Left lobe of liver (tissue), 2 donors: ENCODE data around the gene CUX1. TPM values are rescaled to one million over a fixed set of nuclear protein-coding genes. Genes with fewer than 3 reads are reported as not detected.

Experiments
- ATAC-seq: fragments of 200-7000 bp; cut with Tn5 transposase; one replicate; pipeline ENCODE4 v1.9.1; 2020; ENCODE audit warnings: mild to moderate bottlenecking, moderate library complexity
- DNase-seq: peaks from one replicate; pipeline ENCODE4 v3.0.0-alpha.2; 2020; ENCODE audit warnings: low spot score
- total RNA-seq: library from RNA; stranded (reverse); gene quantifications from one replicate; pipeline ENCODE4 v1.2.1, GENCODE V29; 2021
- donor health status: DM: no; HTN: no; CAD: no; lungs with moderate emphysema.
- donor health status: DM: no; HTN: yes; CAD: no.

CUX1 gene
- total RNA-seq, 1 donor from 2014 or later: 42.0 TPM

GRCh38 chr7:102186306-102186705, 368.9 kb downstream of the CUX1 start:
- ATAC-seq (no peak), DNase-seq (no peak)

GRCh38 chr7:102188746-102189145, 371.3 kb downstream of the CUX1 start:
- ATAC-seq: no peak
- DNase-seq: no peak

- no peak for ATAC-seq
- DNase-seq: no peak
Measured at GRCh38 chr7:102189756-102190155, 372.3 kb downstream of the CUX1 start.

- ATAC-seq: no peak
- no peak for DNase-seq
Measured at GRCh38 chr7:102190776-102191350, 373.4 kb downstream of the CUX1 start.

GRCh38 chr7:102191556-102192379, 374.3 kb downstream of the CUX1 start:
- DNase-seq (no peak), ATAC-seq (no peak)

GRCh38 chr7:102192790-102193189, 375.4 kb downstream of the CUX1 start:
- ATAC-seq (no peak), DNase-seq (no peak)

GRCh38 chr7:102193806-102194205, 376.4 kb downstream of the CUX1 start:
- DNase-seq: no peak
- ATAC-seq: no peak

- no peak for ATAC-seq
- DNase-seq: no peak
Measured at GRCh38 chr7:102195361-102195760, 377.9 kb downstream of the CUX1 start.

- no peak for ATAC-seq
Measured at GRCh38 chr7:102196028-102196427, 378.6 kb downstream of the CUX1 start.

GRCh38 chr7:102197161-102197560, 379.7 kb downstream of the CUX1 start:
- DNase-seq: no peak
- no peak for ATAC-seq

More at GRCh38 chr7:102196028-102196427, 378.6 kb downstream of the CUX1 start:
- no peak for DNase-seq

- no peak for DNase-seq
- no peak for ATAC-seq
Measured at GRCh38 chr7:102197599-102197998, 380.2 kb downstream of the CUX1 start.

- DNase-seq (no peak), ATAC-seq (no peak)
Measured at GRCh38 chr7:102198417-102198956, 381.1 kb downstream of the CUX1 start.

- DNase-seq: no peak
Measured at GRCh38 chr7:102201576-102201975, 384.1 kb downstream of the CUX1 start.

GRCh38 chr7:102202556-102202955, 385.1 kb downstream of the CUX1 start:
- DNase-seq (no peak), ATAC-seq (peak; percentile 44)

More at GRCh38 chr7:102201576-102201975, 384.1 kb downstream of the CUX1 start:
- ATAC-seq: no peak

GRCh38 chr7:102203218-102203617, 385.8 kb downstream of the CUX1 start:
- DNase-seq (no peak), ATAC-seq (no peak)

GRCh38 chr7:102204212-102204611, 386.8 kb downstream of the CUX1 start:
- DNase-seq (no peak), ATAC-seq (no peak)

GRCh38 chr7:102205915-102206314, 388.5 kb downstream of the CUX1 start:
- DNase-seq: no peak
- no peak for ATAC-seq

GRCh38 chr7:102208826-102209225, 391.4 kb downstream of the CUX1 start:
- DNase-seq: no peak
- ATAC-seq: peak; percentile 20

GRCh38 chr7:102210787-102211186, 393.4 kb downstream of the CUX1 start:
- ATAC-seq (peak; percentile 85), DNase-seq (no peak)

GRCh38 chr7:102211590-102212550, 394.4 kb downstream of the CUX1 start:
- no peak for DNase-seq

GRCh38 chr7:102214477-102215072, 397.1 kb downstream of the CUX1 start:
- ATAC-seq: no peak
- no peak for DNase-seq

More at GRCh38 chr7:102211590-102212550, 394.4 kb downstream of the CUX1 start:
- no peak for ATAC-seq
